Measurements from ENCODE around the gene TTR. TPM values are rescaled to one million over a fixed set of nuclear protein-coding genes. Genes with fewer than 3 reads are reported as not detected.

TTR gene
- polyA plus RNA-seq, 1 of the 3 experiments (the other 2 are of a cell fraction) = not detected

DNA sequence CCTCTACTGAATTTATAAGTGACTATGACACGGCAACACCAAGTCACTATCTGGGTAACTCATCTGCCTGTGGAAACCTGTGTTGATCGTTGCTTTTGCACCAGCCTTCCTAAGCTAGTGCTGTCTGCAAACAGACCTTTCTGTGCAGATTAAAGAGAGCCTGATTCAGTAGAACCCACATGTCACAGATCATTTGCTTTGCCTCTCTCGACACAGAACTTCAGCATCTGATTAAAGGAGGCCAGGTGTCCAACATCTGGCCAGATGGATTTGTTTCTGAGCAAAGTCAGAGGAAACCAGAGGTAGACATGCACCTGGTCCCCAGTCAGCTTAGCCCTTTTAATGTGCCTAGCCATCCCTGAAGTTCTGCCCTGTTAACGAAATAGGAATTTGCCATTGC lies 15.0 kb upstream of the TTR start (continued):
- TF ChIP-seq FOXM1 (IDR thresholded peaks at IDR 0.05; ENCODE audit: low read depth) (no peak), NFIC (IDR thresholded peaks at IDR 0.05; ENCODE audit: borderline replicate concordance) (no peak), SIN3A (IDR thresholded peaks at IDR 0.05; ENCODE audit: borderline replicate concordance, low read depth, low read length) (no peak), USF1 (IDR thresholded peaks at IDR 0.05; ENCODE audit: borderline replicate concordance, low read depth) (no peak), YY1 (IDR thresholded peaks at IDR 0.05; ENCODE audit: low read depth) (no peak), RCOR1 (IDR thresholded peaks at IDR 0.05; ENCODE audit: low read length) (no peak), RFX5 (IDR thresholded peaks at IDR 0.05; ENCODE audit: low read length) (no peak)

DNA sequence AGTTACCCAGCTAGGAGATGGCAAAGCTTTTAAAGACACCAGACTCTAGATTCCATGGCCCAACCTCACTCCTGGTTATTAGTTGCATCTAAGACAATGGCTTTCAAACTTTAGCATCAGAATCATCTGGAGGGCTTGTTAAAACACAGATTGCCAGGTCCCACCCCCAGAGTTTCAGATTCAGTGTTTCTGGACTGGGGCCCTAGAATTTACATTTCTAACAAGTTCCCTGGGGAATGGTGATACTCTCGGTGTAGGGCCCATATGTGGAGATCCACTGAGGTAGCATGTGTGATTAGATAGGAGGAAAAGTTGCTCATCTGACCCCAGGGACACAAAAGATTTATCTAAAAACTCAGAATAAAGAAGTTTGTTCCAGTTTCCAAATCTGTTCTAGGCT lies 14.5 kb upstream of the TTR start:
- no peaks in the 10 kb centered on the region for H4K20me1 ChIP-seq (ENCODE audit: insufficient read depth)
- ChIA-PET CTCF (interaction anchor here (2.2 kb wide), 1 partner anchor 12 kb away, joined by 8 read pairs; no protein-coding TSS in a partner anchor), POLR2A (no interaction called here)
- no peaks in the 10 kb centered on the region for H3K9me2 ChIP-seq
- H3K4me2 ChIP-seq = no peak overlapping the region
- no peaks in the 10 kb centered on the region for H3K9me3 ChIP-seq
- no peaks in the 10 kb centered on the region for H3K36me3 ChIP-seq (replicated peaks in 1 of 2; ENCODE audit: control insufficient read depth in 1 of 2, insufficient read depth in 2 of 2, low read length in 1 of 2)
- no peak overlapping the region for H3K4me3 ChIP-seq (ENCODE audit: low read depth in 2 of 2, low read length in 1 of 2)
- H2AFZ ChIP-seq (ENCODE audit: low read depth) = no peak overlapping the region
- TF ChIP-seq, protein P1, sequence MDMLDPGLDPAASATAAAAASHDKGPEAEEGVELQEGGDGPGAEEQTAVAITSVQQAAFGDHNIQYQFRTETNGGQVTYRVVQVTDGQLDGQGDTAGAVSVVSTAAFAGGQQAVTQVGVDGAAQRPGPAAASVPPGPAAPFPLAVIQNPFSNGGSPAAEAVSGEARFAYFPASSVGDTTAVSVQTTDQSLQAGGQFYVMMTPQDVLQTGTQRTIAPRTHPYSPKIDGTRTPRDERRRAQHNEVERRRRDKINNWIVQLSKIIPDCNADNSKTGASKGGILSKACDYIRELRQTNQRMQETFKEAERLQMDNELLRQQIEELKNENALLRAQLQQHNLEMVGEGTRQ (IDR thresholded peaks at IDR 0.05; ENCODE audit: borderline replicate concordance, low read depth, low read length) = no peak
- TF ChIP-seq NFIC (IDR thresholded peaks at IDR 0.05; ENCODE audit: borderline replicate concordance) (no peak), PBX3 (IDR thresholded peaks at IDR 0.05) (no peak), CTCF (IDR thresholded peaks at IDR 0.05) (no peak), GABPA (IDR thresholded peaks at IDR 0.05; ENCODE audit: low read depth) (no peak), JUND (IDR thresholded peaks at IDR 0.05) (no peak), EP300 (IDR thresholded peaks at IDR 0.05; ENCODE audit: borderline replicate concordance in 1 of 2, low read depth in 1 of 2, low read length in 1 of 2) (no peak), TEAD4 (IDR thresholded peaks at IDR 0.05; ENCODE audit: borderline replicate concordance, insufficient read depth) (no peak), TCF12 (IDR thresholded peaks at IDR 0.05) (no peak), ELF1 (IDR thresholded peaks at IDR 0.05) (no peak), SIN3A (IDR thresholded peaks at IDR 0.05; ENCODE audit: borderline replicate concordance, low read depth, low read length) (no peak), MAX (IDR thresholded peaks at IDR 0.05; ENCODE audit: low read depth) (no peak), NRF1 (IDR thresholded peaks at IDR 0.05; ENCODE audit: low read depth, low read length) (no peak), RCOR1 (IDR thresholded peaks at IDR 0.05; ENCODE audit: low read length) (no peak), ZBTB33 (IDR thresholded peaks at IDR 0.05; ENCODE audit: borderline replicate concordance, low read depth) (no peak)
- H3K4me1 ChIP-seq (ENCODE audit: control insufficient read depth in 1 of 2, insufficient read depth in 2 of 2, low read depth in 1 of 2, low read length in 1 of 2) = no peaks in the 10 kb centered on the region; a peak in 2 of 4 replicates
- whole genome bisulfite sequencing (ENCODE audit: low lambda C conversion rate) = 79% methylated on average over 1 of the region's 1 CpG
- no peaks in the 10 kb centered on the region for H3K79me2 ChIP-seq (ENCODE audit: insufficient read depth)
- H3K27me3 ChIP-seq (ENCODE audit: insufficient read depth) = no peaks in the 10 kb centered on the region
- H3F3A ChIP-seq (replicated peaks; ENCODE audit: insufficient read depth) = peaks cover 3% of the 10 kb centered on the region
- DNase-seq = no peak
- H3K27ac ChIP-seq (ENCODE audit: low read depth in 2 of 2, low read length in 1 of 2) = no peak overlapping the region
- H3K9ac ChIP-seq = no peak overlapping the region
